Panc1 (cell line): ENCODE measurements around the gene HAUS5.

Experiments
- CTCF ChIP-seq: fragments of 450-650 bp; IDR thresholded peaks from 2 replicates; pipeline ENCODE4 v1.5.1; 2017; ENCODE audit warnings: mild to moderate bottlenecking
- SIN3A ChIP-seq: IDR thresholded peaks from 2 replicates; pipeline ENCODE4 v1.6.1; 2012; ENCODE audit warnings: low read depth, mild to moderate bottlenecking, low read length, moderate library complexity, borderline replicate concordance; ENCODE audit not compliant: insufficient read depth

- TF ChIP-seq CTCF, result no peak
- TF ChIP-seq SIN3A, result no peak
Measured at GRCh38 chr19:35669974-35670373, 57.4 kb downstream of the HAUS5 start.
